K562 (cell line): ENCODE measurements around the gene NR3C1. TPM values are rescaled to one million over a fixed set of nuclear protein-coding genes. Genes with fewer than 3 reads are reported as not detected.

Experiments used
- CBX1 ChIP-seq: sonication (generic); IDR thresholded peaks from 2 replicates; pipeline ENCODE4 v1.6.1; 2016; ENCODE audit warnings: antibody characterized with exemption, low read depth, mild to moderate bottlenecking
- CC2D1A ChIP-seq: fragments of 450-650 bp; IDR thresholded peaks from 2 replicates; pipeline ENCODE4 v1.6.1; 2017; ENCODE audit warnings: mild to moderate bottlenecking
- CHD2 ChIP-seq: IDR thresholded peaks from 2 replicates; pipeline ENCODE4 v1.6.1; 2011; ENCODE audit warnings: low read depth, low read length
- E2F5 ChIP-seq: sonication (generic); formaldehyde crosslinking; IDR thresholded peaks from 2 replicates; pipeline ENCODE4 v1.8.0; 2022; ENCODE audit warnings: mild to moderate bottlenecking, missing genetic modification reagents
- FOS ChIP-seq: IDR thresholded peaks from 3 replicates; pipeline ENCODE4 v1.6.1; 2011; ENCODE audit not compliant: insufficient read length; ENCODE audit errors: extremely low read depth
- FOXM1 ChIP-seq, 2 experiments: fragments of 450-650 bp in 1 of 2; sonication (generic) in 1 of 2; formaldehyde crosslinking in 1 of 2; IDR thresholded peaks; 2 replicates each; pipeline versions ENCODE4 v1.6.1 to v1.9.0; 2017 to 2022; ENCODE audit warnings: low read depth in 2 of 2, mild to moderate bottlenecking in 2 of 2, missing genetic modification reagents in 1 of 2, moderate library complexity in 1 of 2
- KHSRP ChIP-seq: fragments of 450-650 bp; IDR thresholded peaks from 2 replicates; pipeline ENCODE4 v1.6.1; 2017
- MLX ChIP-seq, 2 experiments: fragments of 450-650 bp in 1 of 2; sonication (generic) in 1 of 2; formaldehyde crosslinking; conservative IDR thresholded peaks; 2 replicates each; pipeline versions ENCODE4 v1.4.0 to v1.8.1; 2020 to 2022; ENCODE audit warnings: mild to moderate bottlenecking in 1 of 2, missing genetic modification reagents in 1 of 2
- RBM25 ChIP-seq: fragments of 200-400 bp; formaldehyde crosslinking; IDR thresholded peaks from 2 replicates; pipeline ENCODE4 v1.6.1; 2018; ENCODE audit warnings: low read length, low read depth, moderate library complexity; ENCODE audit not compliant: severe bottlenecking
- SIRT6 ChIP-seq: IDR thresholded peaks from one replicate; pipeline ENCODE4 v1.6.1; 2012; ENCODE audit warnings: low read depth, mild to moderate bottlenecking, control low read depth, inconsistent platforms, low read length, moderate library complexity
- ZBTB9 ChIP-seq: fragments of 450-650 bp; formaldehyde crosslinking; IDR thresholded peaks from 2 replicates; pipeline ENCODE4 v1.4.0; 2020; ENCODE audit warnings: mild to moderate bottlenecking, moderate library complexity
- ZFP1 ChIP-seq: fragments of 450-650 bp; formaldehyde crosslinking; IDR thresholded peaks from 2 replicates; pipeline ENCODE4 v1.4.0; 2020; ENCODE audit warnings: mild to moderate bottlenecking, mixed read lengths
- ZKSCAN8 ChIP-seq: fragments of 200-800 bp; sonication (Bioruptor generic); IDR thresholded peaks from 2 replicates; pipeline ENCODE4 v1.6.1; 2016; ENCODE audit warnings: missing genetic modification characterization, missing compliant biosample characterization
- ZNF280A ChIP-seq: fragments of 450-650 bp; IDR thresholded peaks from 2 replicates; pipeline ENCODE4 v1.6.1; 2018; ENCODE audit warnings: mild to moderate bottlenecking, low read depth; ENCODE audit not compliant: partially characterized antibody
- ZNF511 ChIP-seq: sonication (generic); formaldehyde crosslinking; IDR thresholded peaks from 2 replicates; pipeline ENCODE4 v1.8.0; 2022; ENCODE audit warnings: mild to moderate bottlenecking, missing genetic modification reagents
- polyA plus RNA-seq, 8 experiments: library from polyadenylated mRNA; depleted of rRNA in 4 of 8; stranded (reverse) in 5 of 8; unstranded in 3 of 8; fragments of >200 nt; fragmentation: Nextera tagmentation in 2 of 8; fragmentation: Illumina TruSeq in 1 of 8; extraction: Ambion mirVana in 2 of 8; extraction: Trizol in 1 of 8; gene quantifications; 2 replicates each; pipeline versions ENCODE4 v1.2.1 to v1.2.3, GENCODE V29; 2011 to 2014; ENCODE audit warnings: inconsistent platforms in 1 of 8, missing spikeins in 1 of 8
- total RNA-seq, 7 experiments: library from RNA; depleted of rRNA in 6 of 7; stranded (reverse); fragments of >200 nt in 6 of 7; fragmentation: Illumina TruSeq in 2 of 7; extraction: Trizol in 2 of 7; gene quantifications; 2 replicates each; pipeline versions ENCODE4 v1.2.1 to v1.2.3, GENCODE V29; 2011 to 2021; ENCODE audit warnings: low replicate concordance in 1 of 7
- TF ChIP-seq, protein P1 (sequence below): fragments of 250-450 bp; sonication (Bioruptor Pico); IDR thresholded peaks from 2 replicates; pipeline ENCODE4 v1.5.0; 2021; ENCODE audit warnings: mild to moderate bottlenecking, borderline replicate concordance
- TF ChIP-seq, protein P2 (sequence below): fragments of 250-450 bp; sonication (Bioruptor Pico); IDR thresholded peaks from 2 replicates; pipeline ENCODE4 v1.5.0; 2022; ENCODE audit warnings: mild to moderate bottlenecking

NR3C1 gene
- total and polyA plus RNA-seq, 9 of the 15 experiments (the other 6 are each of a cell fraction or from before 2014, with no cell fraction given), result 8.2 to 36.0 (median 15.0) TPM

GRCh38 chr5:143248822-143249579, 154.5 kb downstream of the NR3C1 start (continued):
- TF ChIP-seq, protein P1, sequence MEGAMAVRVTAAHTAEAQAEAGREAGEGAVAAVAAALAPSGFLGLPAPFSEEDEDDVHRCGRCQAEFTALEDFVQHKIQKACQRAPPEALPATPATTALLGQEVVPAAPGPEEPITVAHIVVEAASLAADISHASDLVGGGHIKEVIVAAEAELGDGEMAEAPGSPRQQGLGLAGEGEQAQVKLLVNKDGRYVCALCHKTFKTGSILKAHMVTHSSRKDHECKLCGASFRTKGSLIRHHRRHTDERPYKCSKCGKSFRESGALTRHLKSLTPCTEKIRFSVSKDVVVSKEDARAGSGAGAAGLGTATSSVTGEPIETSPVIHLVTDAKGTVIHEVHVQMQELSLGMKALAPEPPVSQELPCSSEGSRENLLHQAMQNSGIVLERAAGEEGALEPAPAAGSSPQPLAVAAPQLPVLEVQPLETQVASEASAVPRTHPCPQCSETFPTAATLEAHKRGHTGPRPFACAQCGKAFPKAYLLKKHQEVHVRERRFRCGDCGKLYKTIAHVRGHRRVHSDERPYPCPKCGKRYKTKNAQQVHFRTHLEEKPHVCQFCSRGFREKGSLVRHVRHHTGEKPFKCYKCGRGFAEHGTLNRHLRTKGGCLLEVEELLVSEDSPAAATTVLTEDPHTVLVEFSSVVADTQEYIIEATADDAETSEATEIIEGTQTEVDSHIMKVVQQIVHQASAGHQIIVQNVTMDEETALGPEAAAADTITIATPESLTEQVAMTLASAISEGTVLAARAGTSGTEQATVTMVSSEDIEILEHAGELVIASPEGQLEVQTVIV (CRISPR knock-in tag), result no peak
- TF ChIP-seq FOXM1 (IDR thresholded peaks at IDR 0.05; ENCODE audit: low read depth) (no peak), FOXM1 (CRISPR knock-in tag; IDR thresholded peaks at IDR 0.05; ENCODE audit: low read depth) (no peak), CBX1 (no peak), CC2D1A (no peak), E2F5 (no peak), MLX (CRISPR knock-in tag; conservative IDR thresholded peaks at IDR 0.05) (no peak), ZKSCAN8 (CRISPR knock-in tag) (no peak; the same call in 1 of the 2 replicates), CHD2 (no peak), ZNF511 (no peak), KHSRP (no peak), ZFP1 (CRISPR knock-in tag) (no peak), SIRT6 (no peak), RBM25 (no peak), ZNF280A (no peak), FOS (peak; percentile 18), ZBTB9 (no peak)
- TF ChIP-seq, protein P2, sequence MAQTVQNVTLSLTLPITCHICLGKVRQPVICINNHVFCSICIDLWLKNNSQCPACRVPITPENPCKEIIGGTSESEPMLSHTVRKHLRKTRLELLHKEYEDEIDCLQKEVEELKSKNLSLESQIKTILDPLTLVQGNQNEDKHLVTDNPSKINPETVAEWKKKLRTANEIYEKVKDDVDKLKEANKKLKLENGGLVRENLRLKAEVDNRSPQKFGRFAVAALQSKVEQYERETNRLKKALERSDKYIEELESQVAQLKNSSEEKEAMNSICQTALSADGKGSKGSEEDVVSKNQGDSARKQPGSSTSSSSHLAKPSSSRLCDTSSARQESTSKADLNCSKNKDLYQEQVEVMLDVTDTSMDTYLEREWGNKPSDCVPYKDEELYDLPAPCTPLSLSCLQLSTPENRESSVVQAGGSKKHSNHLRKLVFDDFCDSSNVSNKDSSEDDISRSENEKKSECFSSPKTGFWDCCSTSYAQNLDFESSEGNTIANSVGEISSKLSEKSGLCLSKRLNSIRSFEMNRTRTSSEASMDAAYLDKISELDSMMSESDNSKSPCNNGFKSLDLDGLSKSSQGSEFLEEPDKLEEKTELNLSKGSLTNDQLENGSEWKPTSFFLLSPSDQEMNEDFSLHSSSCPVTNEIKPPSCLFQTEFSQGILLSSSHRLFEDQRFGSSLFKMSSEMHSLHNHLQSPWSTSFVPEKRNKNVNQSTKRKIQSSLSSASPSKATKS (CRISPR knock-in tag), result no peak
